ENCODE results near the gene PTPRK.

The PTPRK gene

GRCh38 chr6:128156321-128157111 lies 363.9 kb downstream of the PTPRK start:
- CTCF ChIA-PET = interaction anchor here (1.4 kb wide), 1 partner anchor 13 kb away, joined by 3 read pairs; no protein-coding TSS in a partner anchor
- no peak for DNase-seq (ENCODE audit: extremely low spot score)
- POLR2A ChIA-PET = no interaction called here
- TF ChIP-seq CTCF (IDR thresholded peaks at IDR 0.05; ENCODE audit: control extremely low read depth, extremely low read depth, low read depth, missing control alignments) = no peak

- CTCF ChIA-PET = no interaction called here
- no peak for DNase-seq (ENCODE audit: extremely low spot score)
- TF ChIP-seq CTCF (IDR thresholded peaks at IDR 0.05; ENCODE audit: control extremely low read depth, extremely low read depth, low read depth, missing control alignments) = no peak
- POLR2A ChIA-PET = no interaction called here
These were observed 364.6 kb downstream of the PTPRK start for GRCh38 chr6:128155826-128156225.

- CTCF ChIA-PET = no interaction called here
- POLR2A ChIA-PET = no interaction called here
- TF ChIP-seq CTCF (IDR thresholded peaks at IDR 0.05; ENCODE audit: control extremely low read depth, extremely low read depth, low read depth, missing control alignments) = no peak
- no peak for DNase-seq (ENCODE audit: extremely low spot score)
These were observed 367.8 kb downstream of the PTPRK start for GRCh38 chr6:128152551-128152950.

- no peak for TF ChIP-seq CTCF (IDR thresholded peaks at IDR 0.05; ENCODE audit: control extremely low read depth, extremely low read depth, low read depth, missing control alignments)
- ChIA-PET CTCF (no interaction called here), POLR2A (no interaction called here)
- no peak for DNase-seq (ENCODE audit: extremely low spot score)
These were observed 370.0 kb downstream of the PTPRK start for GRCh38 chr6:128150376-128150775.

- TF ChIP-seq CTCF (IDR thresholded peaks at IDR 0.05; ENCODE audit: control extremely low read depth, extremely low read depth, low read depth, missing control alignments) = no peak
- POLR2A ChIA-PET = no interaction called here
- CTCF ChIA-PET = no interaction called here
- no peak for DNase-seq (ENCODE audit: extremely low spot score)
These were observed 370.6 kb downstream of the PTPRK start for GRCh38 chr6:128149796-128150195.

- ChIA-PET POLR2A (no interaction called here), CTCF (interaction anchor here (0.6 kb wide), 1 partner anchor 14 kb away, joined by 3 read pairs; no protein-coding TSS in a partner anchor)
- no peak for TF ChIP-seq CTCF (IDR thresholded peaks at IDR 0.05; ENCODE audit: control extremely low read depth, extremely low read depth, low read depth, missing control alignments)
- no peak for DNase-seq (ENCODE audit: extremely low spot score)
These were observed 376.1 kb downstream of the PTPRK start for GRCh38 chr6:128144320-128144719.

Measured in GM10248 (cell line).